Fibroblast of lung (primary cell): ENCODE measurements around the gene ISG15.

ENCODE experiments used
- CTCF ChIP-seq, 2 donors: IDR thresholded peaks in 1 of 2; conservative IDR thresholded peaks in 1 of 2; 1 replicate in 1 of 2; 2 replicates in 1 of 2; pipeline ENCODE4 v1.5.1; 2011 to 2012; ENCODE audit warnings: low read length in 2 of 2, control low read depth in 1 of 2, inconsistent platforms in 1 of 2, low read depth in 1 of 2, mild to moderate bottlenecking in 1 of 2
- EZH2 ChIP-seq: IDR thresholded peaks from 2 replicates; pipeline ENCODE4 v1.5.1; 2012; ENCODE audit warnings: low read length, control low read depth, mild to moderate bottlenecking; ENCODE audit errors: missing control alignments

- no peak for TF ChIP-seq CTCF (conservative IDR thresholded peaks at IDR 0.05 in 1 of 2, IDR thresholded peaks at IDR 0.05 in 1 of 2; ENCODE audit: low read depth in 1 of 2, low read length in 2 of 2)
- no peak for TF ChIP-seq EZH2
Observed at GRCh38 chr1:978069-978834, 35.0 kb upstream of the ISG15 start.
